ENCODE measurements around the gene LMF1.

- TF ChIP-seq CTCF (IDR thresholded peaks at IDR 0.05; ENCODE audit: low read depth, low read length) = no peak
- TF ChIP-seq EZH2phosphoT487 (IDR thresholded peaks at IDR 0.05; ENCODE audit: low read depth) = no peak
Measured at GRCh38 chr16:1007284-1007850, 36.6 kb upstream of the LMF1 start.
